NCI-H2107 treated with DMSO at 0.1 percent for 48 hours (cell line): ENCODE data around the gene APOC1.
"Not testable (repeated sequence)": the region's sequence is repeated elsewhere in the genome, so short reads cannot be mapped to it uniquely, and the experiment has no call there.

Experiments used
- DNase-seq: peaks from one replicate; lab custom pipeline; 2025; ENCODE audit not compliant: unreplicated experiment; lab: John Stamatoyannopoulos, UW

Gene APOC1

GRCh38 chr19:44912854-44913253 lies 1.6 kb upstream of the APOC1 start:
- DNase-seq = no peak

- not testable (repeated sequence) for DNase-seq
Measured at GRCh38 chr19:44913512-44914432, 636 bp upstream of the APOC1 start.

GRCh38 chr19:44924243-44924725 lies 9.9 kb downstream of the APOC1 start:
- no peak for DNase-seq

- DNase-seq = no peak
Measured at GRCh38 chr19:44925114-44925891, 10.9 kb downstream of the APOC1 start.

- not testable (repeated sequence) for DNase-seq
Measured at GRCh38 chr19:44926245-44927077, 12.1 kb downstream of the APOC1 start.

- no peak for DNase-seq
Measured at GRCh38 chr19:44927746-44928145, 13.3 kb downstream of the APOC1 start.

- DNase-seq = no peak
Measured at GRCh38 chr19:44930088-44930487, 15.7 kb downstream of the APOC1 start.

- no peak for DNase-seq
Measured at GRCh38 chr19:44931541-44931940, 17.1 kb downstream of the APOC1 start.

- DNase-seq = no peak
Measured at GRCh38 chr19:44939668-44940067, 25.3 kb downstream of the APOC1 start.

- no peak for DNase-seq
Measured at GRCh38 chr19:44942067-44942571, 27.7 kb downstream of the APOC1 start, which contains the start of gene APOC4. Gene APOC4, plus strand, starts transcription at chr19:44942237. Its CDS starts 41 bp downstream, at chr19:44942278.

- DNase-seq = no peak
Measured at GRCh38 chr19:44943801-44944249, 29.4 kb downstream of the APOC1 start.

- no peak for DNase-seq
Measured at GRCh38 chr19:44947041-44947581, 32.7 kb downstream of the APOC1 start.

GRCh38 chr19:44948237-44948636 lies 33.8 kb downstream of the APOC1 start:
- no peak for DNase-seq

GRCh38 chr19:44948763-44949374 lies 34.5 kb downstream of the APOC1 start:
- DNase-seq = no peak

GRCh38 chr19:44949550-44949949 lies 35.1 kb downstream of the APOC1 start:
- no peak for DNase-seq

- DNase-seq = peak; percentile 30
Measured at GRCh38 chr19:44951179-44952159, 37.1 kb downstream of the APOC1 start.

- no peak for DNase-seq
Measured at GRCh38 chr19:44954278-44954648, 39.9 kb downstream of the APOC1 start.

GRCh38 chr19:44954649-44955504 lies 40.5 kb downstream of the APOC1 start, which contains the start of gene CLPTM1:
Gene CLPTM1, plus strand, starts transcription at chr19:44955380. Its CDS starts 16 bp downstream, at chr19:44955396.
- peak; percentile 90 for DNase-seq
